Jurkat, Clone E6-1 (cell line): ENCODE results near the gene SEC16A. TPM values are rescaled to one million over a fixed set of nuclear protein-coding genes. Genes with fewer than 3 reads are reported as not detected.

Experiments used
- DNase-seq: peaks from one replicate; pipeline ENCODE4 v3.0.0-alpha.2; 2011; ENCODE audit warnings: low read depth, low spot score
- H3K4me3 ChIP-seq: 2 replicates; pipeline ENCODE4 v1.5.1; 2011; ENCODE audit warnings: mild to moderate bottlenecking, low read length, control low read depth, moderate library complexity
- polyA plus RNA-seq: library from polyadenylated mRNA; unstranded; fragments of >200 nt; gene quantifications from one replicate; pipeline ENCODE4 v1.2.1, GENCODE V29; 2012; ENCODE audit warnings: missing spikeins; ENCODE audit not compliant: insufficient read length, insufficient read depth

Gene SEC16A
- 40.8 TPM for polyA plus RNA-seq

- peak; percentile 95 for DNase-seq
- H3K4me3 ChIP-seq, result peak within 1 kb of the TSS; percentile 76
Measured at GRCh38 chr9:136482793-136483588, at the start of gene SEC16A. SEC16A (minus strand) TSS chr9:136483040; CDS start chr9:136477615, 5,425 bp downstream.

- no peak for DNase-seq
- no peak overlapping the region for H3K4me3 ChIP-seq
Measured at GRCh38 chr9:136531904-136532798, 49.3 kb upstream of the SEC16A start.

DNA sequence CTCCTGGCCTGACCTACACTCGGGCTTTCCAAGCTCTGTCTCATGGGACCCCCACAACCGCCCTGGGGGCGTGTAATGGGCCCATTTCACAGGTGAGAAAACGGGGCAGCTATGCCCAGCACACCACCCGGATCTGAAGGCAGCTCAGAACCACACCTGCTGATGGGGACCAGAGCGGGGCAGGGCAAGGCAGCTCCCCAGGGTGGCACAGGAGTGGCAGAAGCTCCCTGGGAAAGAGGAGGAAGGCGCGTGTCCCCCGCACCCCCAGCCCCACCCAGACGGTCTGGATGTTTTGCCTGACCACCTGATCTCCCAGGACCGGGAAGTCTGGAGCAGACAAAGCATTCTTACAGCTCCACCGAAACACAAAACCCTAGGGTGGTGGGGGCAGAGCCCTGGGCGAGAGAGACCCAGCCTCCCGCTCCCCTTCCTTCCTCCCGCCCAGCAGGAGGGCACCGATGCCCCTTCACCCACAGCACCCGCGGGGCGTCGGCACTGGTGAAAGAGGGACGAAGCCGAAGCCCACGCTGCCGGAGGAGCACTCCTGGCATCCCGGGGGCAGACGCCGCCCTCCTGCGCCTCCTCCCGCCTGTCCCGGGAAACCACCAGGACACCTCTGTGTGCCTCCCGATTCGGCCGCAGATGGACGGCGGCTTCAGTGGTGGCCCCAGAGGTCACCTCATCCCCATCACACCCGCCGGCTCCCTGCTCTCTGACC, 48.5 kb upstream of the SEC16A start:
- no peak for DNase-seq
- no peak overlapping the region for H3K4me3 ChIP-seq

DNA sequence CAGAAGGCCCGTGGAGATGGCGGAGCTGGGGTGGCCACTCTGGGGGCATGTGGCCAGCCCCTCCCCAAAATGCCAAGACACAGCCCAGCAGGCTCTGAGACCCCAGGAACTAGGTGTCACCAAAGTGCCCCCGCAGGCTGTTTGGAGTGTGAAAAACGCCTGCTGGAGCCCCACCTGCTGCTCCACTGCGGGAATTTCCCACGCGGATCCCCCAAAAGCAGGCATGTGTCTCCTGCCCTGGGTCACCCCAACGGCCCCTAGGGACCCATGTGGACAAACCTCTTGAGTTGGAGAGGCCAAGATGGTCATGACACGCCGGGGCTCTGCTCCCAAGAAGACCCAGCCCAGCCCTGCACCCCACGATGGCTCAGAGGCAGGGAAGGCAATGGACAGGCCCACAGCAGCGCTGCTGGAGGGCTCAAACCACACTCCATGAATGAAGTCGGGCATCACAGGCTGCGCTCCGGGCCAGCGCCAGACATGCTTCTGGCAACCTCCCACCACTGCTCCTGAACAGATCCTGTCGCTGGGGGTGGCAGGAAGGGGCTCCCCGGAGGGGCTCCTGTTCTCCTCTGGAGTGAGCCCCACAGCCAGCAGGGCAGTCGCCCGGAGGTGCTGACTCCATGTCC, 47.7 kb upstream of the SEC16A start:
- no peak for DNase-seq
- H3K4me3 ChIP-seq, result peak overlapping the region; percentile 38

GRCh38 chr9:136529516-136530460, 46.9 kb upstream of the SEC16A start:
- H3K4me3 ChIP-seq, result peak overlapping the region; percentile 38
- peak; percentile 65 for DNase-seq

- no peak overlapping the region for H3K4me3 ChIP-seq
- no peak for DNase-seq
Measured at GRCh38 chr9:136528716-136529341, 46.0 kb upstream of the SEC16A start.

- H3K4me3 ChIP-seq, result no peak overlapping the region
- DNase-seq, result no peak
Measured at GRCh38 chr9:136527721-136528710, 45.2 kb upstream of the SEC16A start.

DNA sequence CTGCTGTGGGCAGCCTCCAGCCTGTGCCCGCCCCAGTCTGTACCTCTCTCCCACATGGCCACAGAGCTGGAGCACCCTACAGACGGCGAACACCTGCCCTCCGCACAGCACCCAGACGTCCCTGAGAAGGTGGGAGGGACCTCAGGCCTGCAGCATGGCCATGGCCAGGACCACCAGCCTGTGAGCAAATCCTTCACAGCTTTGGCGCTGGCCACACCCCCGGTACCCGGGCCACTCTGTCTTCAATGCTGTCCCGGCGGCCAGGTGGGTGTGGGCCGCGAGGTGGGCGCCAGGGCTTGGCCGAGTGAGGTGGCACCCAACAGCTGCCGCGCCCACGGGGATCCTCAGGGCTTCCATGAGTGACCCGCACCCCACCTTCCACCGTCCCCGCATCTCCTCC, 44.3 kb upstream of the SEC16A start:
- H3K4me3 ChIP-seq, result no peak overlapping the region
- no peak for DNase-seq

DNA sequence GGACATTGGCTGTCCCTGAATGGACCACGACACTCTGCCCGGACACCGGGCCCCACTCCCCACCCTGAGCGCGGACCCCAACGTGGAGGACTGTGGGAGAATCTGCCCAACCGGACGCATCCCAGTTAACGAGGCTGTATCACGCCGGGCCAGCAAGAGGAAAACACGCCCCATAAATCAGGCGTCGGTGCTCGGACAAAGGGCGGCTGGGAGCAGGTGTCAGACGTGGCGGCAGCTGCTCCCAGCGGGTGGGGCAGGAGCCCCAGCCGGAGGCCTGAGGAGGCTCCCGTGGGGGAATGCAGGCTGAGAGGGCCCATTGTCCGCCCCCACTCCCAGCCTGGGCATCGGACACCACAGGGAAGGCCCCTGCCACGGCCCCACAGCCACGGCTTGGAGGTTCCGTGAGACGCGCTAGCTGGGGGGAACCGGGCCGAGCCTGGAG, 43.8 kb upstream of the SEC16A start:
- H3K4me3 ChIP-seq, result no peak overlapping the region
- DNase-seq, result no peak

GRCh38 chr9:136525841-136526499, 43.1 kb upstream of the SEC16A start:
- no peak overlapping the region for H3K4me3 ChIP-seq
- no peak for DNase-seq

DNA sequence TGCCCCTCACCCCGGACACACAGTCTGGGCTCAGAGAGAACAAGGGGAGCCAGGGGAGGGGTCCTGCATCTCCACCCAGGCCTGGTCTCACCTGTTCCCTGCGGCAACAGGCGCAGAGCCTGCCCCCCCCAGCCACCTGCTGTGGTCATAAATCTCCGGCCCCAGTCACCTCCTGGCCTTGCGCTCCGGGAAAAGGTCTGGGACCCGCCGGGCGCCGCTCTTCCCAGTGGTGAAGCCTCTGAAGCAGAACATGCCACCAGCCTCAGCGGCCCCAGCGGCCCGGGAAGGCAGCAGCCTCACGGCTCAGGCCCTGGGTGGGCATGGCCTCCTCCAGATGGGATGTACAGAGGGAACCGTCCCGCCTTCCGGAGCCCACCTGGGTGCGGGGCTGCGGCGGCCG, 42.4 kb upstream of the SEC16A start:
- no peak overlapping the region for H3K4me3 ChIP-seq

DNA sequence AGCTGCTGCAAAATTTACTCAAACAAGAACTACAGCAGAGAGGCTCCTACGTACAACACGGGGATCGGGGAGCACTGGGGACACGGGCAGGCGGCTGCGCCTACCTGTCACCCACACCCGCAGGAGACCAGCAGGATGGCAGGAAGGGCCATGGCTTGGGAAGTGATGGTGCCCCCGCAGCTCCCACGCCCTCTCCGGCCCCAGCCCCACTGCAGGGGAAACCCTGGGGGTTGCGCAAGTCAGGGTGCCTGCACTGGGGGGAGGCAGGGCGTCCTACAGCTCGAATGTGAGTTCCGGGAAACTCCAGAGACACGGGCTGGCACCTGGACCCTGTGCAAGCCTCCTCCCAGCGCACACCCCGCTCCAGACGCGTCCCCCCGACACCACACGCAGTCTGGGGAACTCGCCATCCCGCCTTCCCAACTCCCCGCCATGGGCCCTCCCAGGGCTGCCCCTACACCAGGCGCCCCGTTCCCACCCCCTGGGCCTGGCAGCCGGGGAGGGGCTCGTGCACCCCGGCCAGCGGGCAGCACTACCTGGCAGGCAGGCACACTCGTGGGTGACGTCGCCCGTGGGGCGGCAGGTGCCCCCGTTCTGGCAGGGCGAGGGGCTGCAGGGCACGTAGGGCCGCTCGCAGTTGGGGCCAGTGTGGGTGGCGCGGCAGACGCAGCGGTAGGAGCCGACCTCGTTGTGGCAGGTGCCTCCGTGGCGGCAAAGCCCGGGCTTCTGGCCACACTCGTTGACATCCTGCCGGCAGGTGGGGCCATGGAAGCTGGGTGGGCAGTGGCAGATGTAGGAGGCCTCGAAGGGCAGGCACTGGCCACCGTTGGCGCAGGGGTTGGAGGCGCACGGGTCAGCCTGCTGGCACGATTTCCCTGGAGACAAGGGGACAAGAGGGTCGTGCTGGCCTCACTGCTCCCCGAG, 39.7 kb upstream of the SEC16A start:
- H3K4me3 ChIP-seq, result no peak overlapping the region
- no peak for DNase-seq

More for the DNA sequence above, 42.4 kb upstream of the SEC16A start:
- no peak for DNase-seq

DNA sequence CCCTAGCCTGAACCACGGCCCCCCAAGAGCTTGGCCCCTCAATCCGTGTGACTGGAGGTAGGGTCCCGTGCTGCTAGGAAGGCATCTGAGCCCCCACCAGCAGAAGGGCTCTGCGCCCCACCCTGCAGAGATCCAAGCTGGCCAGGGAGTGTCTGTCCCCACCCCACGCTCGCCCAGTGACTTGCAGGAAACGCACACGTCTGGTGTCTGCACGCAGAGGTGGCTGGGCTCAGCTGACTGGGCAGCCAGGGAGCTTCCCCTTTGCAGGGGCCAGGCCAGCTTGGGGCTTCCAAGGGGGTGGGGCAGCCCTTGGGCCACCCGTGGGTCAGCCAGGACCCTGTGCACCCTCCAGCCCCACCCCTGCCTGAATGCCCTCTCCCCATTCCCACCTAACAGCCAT, 38.7 kb upstream of the SEC16A start:
- no peak overlapping the region for H3K4me3 ChIP-seq
- DNase-seq, result no peak

DNA sequence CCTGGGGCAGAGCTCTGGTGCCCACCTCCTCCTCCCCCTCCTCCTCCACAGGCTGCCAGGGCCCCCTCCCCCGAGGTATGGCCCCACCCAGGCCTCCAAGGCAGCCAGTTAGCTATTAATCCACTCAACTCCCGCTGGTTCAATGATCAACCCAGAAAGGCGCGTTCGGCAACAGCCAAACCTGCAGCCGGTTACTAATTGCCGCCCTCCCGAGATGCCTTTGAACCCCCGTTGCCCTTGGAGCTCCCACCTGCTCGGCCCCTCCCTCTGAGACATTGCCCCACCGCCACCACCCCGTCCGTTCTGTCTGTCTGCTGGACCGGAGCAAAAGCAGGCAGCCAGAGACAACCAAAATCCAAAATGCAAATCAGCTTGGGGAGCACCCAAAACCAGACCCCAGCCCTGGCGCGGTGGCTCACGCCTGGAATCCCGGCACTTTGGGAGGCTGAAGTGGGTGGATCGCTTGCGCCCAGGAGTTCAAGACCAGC, 37.3 kb upstream of the SEC16A start:
- H3K4me3 ChIP-seq, result no peak overlapping the region
- DNase-seq, result no peak
